Stimulated activated naive B cell treated with anti-CD40 and anti-IgM and Interleukin-4, amounts not matched to agents 10 μg/mL and 1 μg/mL and 100 μg/mL, for 72 hours (primary cell): ENCODE results near the gene KLHDC9.

Experiments
- ATAC-seq, 2 donors: fragments of 150-1000 bp; cut with Tn5 transposase; replicated peaks; 2 replicates each; pipeline ENCODE4 v1.10.0; 2021; ENCODE audit warnings: moderate library complexity in 1 of 2
- DNase-seq: peaks from one replicate; pipeline ENCODE4 v3.0.0; 2021
- H3K27ac Mint-ChIP-seq: one replicate; pipeline ENCODE4 v1.8.0; 2022; ENCODE audit warnings: mild to moderate bottlenecking, mixed read lengths
- H3K27me3 Mint-ChIP-seq, 2 donors: one replicate each; pipeline ENCODE4 v1.8.0; 2022; ENCODE audit warnings: mixed read lengths in 2 of 2
- H3K36me3 Mint-ChIP-seq, 2 donors: one replicate each; pipeline ENCODE4 v1.8.0; 2022; ENCODE audit warnings: mixed read lengths in 2 of 2, mild to moderate bottlenecking in 1 of 2
- H3K4me1 Mint-ChIP-seq, 2 donors: one replicate each; pipeline ENCODE4 v1.8.0; 2022; ENCODE audit warnings: mixed read lengths in 2 of 2, mild to moderate bottlenecking in 1 of 2
- H3K4me3 Mint-ChIP-seq, 2 donors: one replicate each; pipeline ENCODE4 v1.8.0; 2022; ENCODE audit warnings: mild to moderate bottlenecking in 2 of 2, mixed read lengths in 2 of 2, moderate library complexity in 1 of 2
- H3K9me3 Mint-ChIP-seq, 2 donors: one replicate each; pipeline ENCODE4 v1.8.0; 2022; ENCODE audit warnings: mixed read lengths in 2 of 2, mild to moderate bottlenecking in 1 of 2

The KLHDC9 gene

DNA sequence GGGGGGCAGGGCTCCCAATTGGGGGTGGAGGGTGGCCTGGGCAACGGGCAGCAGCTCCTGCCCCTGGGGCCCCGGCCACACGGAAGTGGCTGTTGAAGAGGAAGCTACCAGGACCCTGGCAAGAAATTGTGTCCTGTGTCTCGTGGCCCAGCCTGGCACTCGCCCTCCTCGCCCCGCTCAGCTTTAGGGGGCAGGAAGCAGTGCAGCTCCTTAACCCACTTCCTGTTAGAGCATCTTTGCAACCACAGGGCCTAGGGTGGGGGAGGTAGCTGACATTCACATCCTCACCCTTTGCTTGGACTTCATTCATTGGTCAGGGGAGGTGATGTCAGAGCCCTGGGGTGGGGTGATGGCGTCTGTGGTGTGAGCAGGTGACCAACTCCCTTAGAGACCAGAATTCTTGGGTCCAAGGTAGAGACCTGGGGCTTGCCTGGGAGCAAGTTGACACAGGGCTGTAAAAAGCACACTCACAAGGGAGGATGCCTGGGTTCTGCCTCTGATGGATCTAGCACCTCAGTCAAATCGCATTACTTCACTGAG lies 28.4 kb upstream of the KLHDC9 start, which contains the start of gene ARHGAP30:
TSS of gene ARHGAP30 (minus strand) at position 161 of the 540 bp plus-strand sequence. CDS start 267 bp downstream, outside the sequence.
- H3K36me3 Mint-ChIP-seq: peaks cover 28 to 34% of the 10 kb centered on the region in 2 donors
- H3K27ac Mint-ChIP-seq: peak within 1 kb of the TSS; percentile 94
- H3K4me1 Mint-ChIP-seq: peaks cover 30 to 58% of the 10 kb centered on the region in 2 donors
- ATAC-seq (peak; percentile 89 to 90), DNase-seq (peak; percentile 87)
- H3K9me3 Mint-ChIP-seq: no peaks in the 10 kb centered on the region
- no peaks in the 10 kb centered on the region for H3K27me3 Mint-ChIP-seq
- peak within 1 kb of the TSS; percentile 90 to 97 for H3K4me3 Mint-ChIP-seq

GRCh38 chr1:161070761-161071160 lies 27.4 kb upstream of the KLHDC9 start:
- H3K4me3 Mint-ChIP-seq: no peak overlapping the region
- DNase-seq (no peak), ATAC-seq (no peak)
- H3K27ac Mint-ChIP-seq: no peak overlapping the region
- H3K4me1 Mint-ChIP-seq: peaks cover 30 to 53% of the 10 kb centered on the region in 2 donors
- H3K27me3 Mint-ChIP-seq: no peaks in the 10 kb centered on the region
- H3K9me3 Mint-ChIP-seq: no peaks in the 10 kb centered on the region
- peaks cover 26 to 34% of the 10 kb centered on the region in 2 donors for H3K36me3 Mint-ChIP-seq

DNA sequence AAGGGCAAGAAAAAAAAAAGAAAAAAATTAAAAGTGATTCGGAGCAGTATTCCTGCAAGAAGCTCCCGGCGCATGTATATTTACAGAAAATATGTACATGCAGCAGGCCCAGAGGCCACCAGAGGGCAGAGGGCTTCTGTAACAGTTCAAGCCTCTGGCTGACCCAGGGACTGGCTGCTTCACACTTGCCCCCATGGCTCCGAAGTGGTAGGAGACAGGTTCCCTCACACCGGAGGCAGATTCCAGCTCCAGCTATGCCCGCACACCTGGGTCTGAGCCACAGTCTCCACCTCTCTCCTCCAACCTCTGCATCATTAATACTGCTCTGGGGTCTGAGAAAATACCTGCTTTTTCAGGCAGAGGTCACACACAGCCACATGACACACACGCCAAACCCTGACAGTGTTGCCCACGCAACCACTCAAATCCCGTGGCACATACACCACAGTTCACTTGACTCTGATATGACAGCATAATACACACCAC lies 26.2 kb upstream of the KLHDC9 start:
- peak; percentile 36 for DNase-seq
- Mint-ChIP-seq H3K4me3 (no peak overlapping the region), H3K27ac (peak overlapping the region; percentile 42), H3K36me3 (peaks cover 21 to 25% of the 10 kb centered on the region in 2 donors), H3K4me1 (peaks cover 24 to 41% of the 10 kb centered on the region in 2 donors), H3K9me3 (no peaks in the 10 kb centered on the region), H3K27me3 (no peaks in the 10 kb centered on the region)
- ATAC-seq: peak in 1 of 2 donors; percentile 15

DNA sequence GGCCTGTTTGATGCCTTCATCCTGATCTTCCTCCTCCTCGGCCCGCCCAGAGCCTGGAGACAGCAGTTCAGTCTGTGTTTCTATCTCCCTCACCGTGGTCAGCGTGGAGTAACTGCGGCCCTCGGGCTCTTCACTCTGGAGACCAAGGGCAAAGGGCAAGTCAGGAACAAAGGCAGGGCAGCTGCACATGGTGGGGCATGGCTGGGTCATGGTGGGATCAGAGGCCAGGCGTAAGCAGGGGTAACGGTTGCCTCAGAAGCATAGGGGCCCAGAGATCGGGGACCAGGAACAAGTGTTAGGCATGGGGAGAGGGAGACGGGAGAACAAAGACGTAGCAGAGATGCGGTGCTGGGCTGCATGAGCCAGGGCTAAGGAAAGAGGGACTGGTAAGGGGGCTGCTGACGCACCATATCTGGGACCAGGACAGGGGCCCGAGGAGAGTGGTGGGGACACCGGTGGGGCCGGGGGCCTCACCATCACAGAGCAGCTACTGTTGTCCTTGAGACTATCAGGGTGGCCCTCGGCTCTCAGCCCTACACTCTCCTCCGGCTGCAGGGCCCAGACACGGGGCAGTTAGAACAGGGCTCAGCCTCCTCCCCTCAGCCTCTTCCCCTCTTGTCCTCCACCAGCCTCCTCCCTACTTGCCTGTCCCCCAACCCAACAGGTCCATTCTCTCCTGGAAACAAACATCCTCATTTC lies 25.3 kb upstream of the KLHDC9 start:
- H3K27ac Mint-ChIP-seq: peak overlapping the region; percentile 11
- peaks cover 17 to 31% of the 10 kb centered on the region in 2 donors for H3K4me1 Mint-ChIP-seq

DNA sequence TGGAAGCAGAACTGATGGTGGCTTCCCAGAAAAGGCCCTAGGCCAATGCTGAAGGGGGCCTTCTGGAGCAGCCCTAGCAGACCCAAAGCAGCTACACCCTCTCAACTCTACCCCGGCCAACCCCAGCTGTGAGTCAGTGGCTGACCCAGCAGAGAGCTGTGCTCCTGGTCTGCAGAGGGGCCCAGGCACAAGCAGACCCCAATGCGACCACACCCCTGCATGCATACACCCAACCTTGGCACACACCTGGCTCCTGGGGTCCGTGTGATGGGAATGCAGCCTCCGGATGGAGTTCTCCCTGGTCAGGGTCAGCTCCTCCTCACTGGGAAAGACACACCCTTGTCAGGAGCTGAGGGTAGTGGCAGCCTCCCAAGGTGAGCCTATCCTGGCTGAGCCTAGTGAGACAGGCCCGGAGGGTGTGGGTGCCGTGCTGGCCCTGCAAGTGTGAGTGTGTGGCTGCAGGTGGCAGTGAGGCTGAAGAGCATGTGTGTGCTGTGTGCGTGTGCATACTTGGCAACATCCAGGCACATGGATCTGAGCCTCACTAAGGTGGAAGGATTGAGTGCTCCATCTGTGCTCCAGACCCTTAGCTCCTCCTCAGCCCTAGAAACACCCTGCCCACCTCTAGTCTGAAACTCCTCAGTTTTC lies 24.6 kb upstream of the KLHDC9 start:
- DNase-seq: no peak
- Mint-ChIP-seq H3K4me1 (peaks cover 13 to 24% of the 10 kb centered on the region in 2 donors), H3K4me3 (no peak overlapping the region), H3K27ac (no peak overlapping the region), H3K9me3 (no peaks in the 10 kb centered on the region), H3K36me3 (peaks cover 9% of the 10 kb centered on the region in 2 donors), H3K27me3 (no peaks in the 10 kb centered on the region)
- ATAC-seq: no peak

More for the DNA sequence above, 25.3 kb upstream of the KLHDC9 start:
- Mint-ChIP-seq H3K27me3 (no peaks in the 10 kb centered on the region), H3K4me3 (no peak overlapping the region), H3K9me3 (no peaks in the 10 kb centered on the region), H3K36me3 (peaks cover 12 to 15% of the 10 kb centered on the region in 2 donors)
- no peak for ATAC-seq
- DNase-seq: no peak

- Mint-ChIP-seq H3K36me3 (no peaks in the 10 kb centered on the region), H3K27ac (peak overlapping the region; percentile 42), H3K4me3 (no peak overlapping the region), H3K4me1 (peaks cover 13 to 23% of the 10 kb centered on the region in 2 donors), H3K27me3 (no peaks in the 10 kb centered on the region), H3K9me3 (no peaks in the 10 kb centered on the region)
- DNase-seq (no peak), ATAC-seq (no peak)
Measured at GRCh38 chr1:161074676-161075368, 23.3 kb upstream of the KLHDC9 start.

GRCh38 chr1:161076410-161076809 lies 21.8 kb upstream of the KLHDC9 start:
- ATAC-seq (no peak), DNase-seq (no peak)
- no peak overlapping the region for H3K4me3 Mint-ChIP-seq
- H3K27ac Mint-ChIP-seq: no peak overlapping the region
- H3K36me3 Mint-ChIP-seq: no peaks in the 10 kb centered on the region
- H3K4me1 Mint-ChIP-seq: peaks cover 8% of the 10 kb centered on the region in 2 donors
- H3K27me3 Mint-ChIP-seq: peaks cover 4 to 5% of the 10 kb centered on the region in 2 donors
- no peaks in the 10 kb centered on the region for H3K9me3 Mint-ChIP-seq

- Mint-ChIP-seq H3K27ac (no peak overlapping the region), H3K4me3 (no peak overlapping the region), H3K36me3 (no peaks in the 10 kb centered on the region), H3K9me3 (no peaks in the 10 kb centered on the region), H3K4me1 (peaks cover 0 to 3% of the 10 kb centered on the region in 2 donors), H3K27me3 (peaks cover 4 to 6% of the 10 kb centered on the region in 2 donors)
- DNase-seq: no peak
- no peak for ATAC-seq
Measured at GRCh38 chr1:161077426-161077825, 20.7 kb upstream of the KLHDC9 start.

DNA sequence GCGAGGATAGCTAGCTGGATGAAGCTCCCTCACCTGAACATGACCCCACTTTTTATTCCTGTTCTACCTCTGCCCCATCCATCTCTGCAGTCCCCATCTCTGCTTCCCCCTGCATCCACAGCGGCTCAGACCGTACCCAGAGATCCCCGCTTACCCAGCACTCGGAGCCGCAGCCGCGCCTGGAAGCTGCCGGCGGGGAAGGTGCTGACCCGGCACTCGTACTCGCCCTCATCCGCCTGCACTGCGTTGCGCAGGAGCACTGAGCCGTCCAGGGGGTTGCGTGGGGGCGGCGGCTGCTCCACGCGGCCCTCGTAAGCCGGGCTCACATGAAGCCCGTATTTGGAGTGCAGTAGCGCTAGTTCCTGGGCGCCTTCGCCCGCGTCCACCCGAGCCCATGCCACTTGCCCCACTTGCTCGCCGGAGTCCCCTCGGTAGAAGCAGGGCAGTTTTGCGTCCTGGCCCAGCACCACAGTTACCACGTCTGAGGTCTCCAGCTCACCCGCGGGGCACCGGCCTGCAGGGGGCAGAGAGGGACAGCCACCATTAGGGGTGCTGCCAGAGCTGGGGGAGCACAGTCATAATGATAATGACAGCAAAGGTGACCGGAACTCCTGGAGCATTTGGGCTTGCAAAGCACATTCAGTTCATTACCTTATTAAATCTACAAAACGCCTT lies 18.6 kb upstream of the KLHDC9 start:
- Mint-ChIP-seq H3K4me1 (no peaks in the 10 kb centered on the region), H3K27me3 (peaks cover 4 to 6% of the 10 kb centered on the region in 2 donors), H3K9me3 (no peaks in the 10 kb centered on the region), H3K27ac (no peak overlapping the region), H3K36me3 (no peaks in the 10 kb centered on the region), H3K4me3 (no peak overlapping the region)
- ATAC-seq (no peak), DNase-seq (no peak)

DNA sequence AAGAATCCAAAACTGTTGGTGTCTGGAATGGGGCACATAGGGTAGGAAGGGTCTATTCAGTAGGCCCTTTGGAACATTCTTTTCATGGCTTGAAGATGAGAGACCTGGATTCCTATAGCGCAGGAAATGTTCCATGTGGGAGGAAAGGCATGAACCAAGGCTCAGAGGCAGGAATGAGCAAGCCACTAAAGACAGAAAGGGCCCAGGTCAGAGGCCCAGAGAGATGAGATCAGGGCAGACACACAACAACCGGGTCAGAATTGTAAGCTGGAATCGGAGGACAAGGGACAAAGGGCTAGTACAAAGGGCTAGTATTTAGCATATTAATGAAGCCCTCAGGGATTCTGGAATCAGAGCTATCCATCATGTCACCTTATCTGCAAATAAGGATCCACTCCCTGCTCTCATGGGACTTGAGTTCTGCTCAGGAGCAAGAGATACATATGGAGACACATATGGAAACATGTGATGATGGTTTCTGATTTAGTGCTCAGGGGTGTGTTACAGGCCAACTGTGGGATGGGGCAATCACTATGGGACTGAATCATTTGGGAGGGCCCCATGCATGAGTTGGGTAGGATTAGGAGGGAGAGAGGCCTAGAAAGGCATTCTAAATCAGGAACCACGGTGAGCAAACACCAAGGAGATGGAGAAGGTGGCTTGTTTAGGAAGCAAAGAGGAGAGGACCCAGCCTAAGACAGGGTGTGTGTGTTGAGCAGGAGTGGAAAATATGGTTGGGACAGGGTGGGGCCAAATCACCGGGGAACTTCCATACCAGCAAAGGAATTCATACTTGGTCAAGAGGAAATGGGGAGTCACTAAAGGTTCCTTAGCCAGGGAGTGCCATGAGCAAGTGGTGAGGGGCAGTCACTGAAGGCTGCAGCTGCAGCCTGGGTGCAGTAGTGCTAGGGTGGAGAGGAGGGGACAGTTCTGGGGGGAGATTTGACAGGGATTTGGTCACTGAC lies 17.4 kb upstream of the KLHDC9 start:
- ATAC-seq: no peak
- no peak for DNase-seq
- peaks cover 4 to 8% of the 10 kb centered on the region in 2 donors for H3K27me3 Mint-ChIP-seq
- H3K9me3 Mint-ChIP-seq: no peaks in the 10 kb centered on the region
- no peaks in the 10 kb centered on the region for H3K4me1 Mint-ChIP-seq
- no peak overlapping the region for H3K27ac Mint-ChIP-seq
- H3K4me3 Mint-ChIP-seq: no peak overlapping the region
- no peaks in the 10 kb centered on the region for H3K36me3 Mint-ChIP-seq

DNA sequence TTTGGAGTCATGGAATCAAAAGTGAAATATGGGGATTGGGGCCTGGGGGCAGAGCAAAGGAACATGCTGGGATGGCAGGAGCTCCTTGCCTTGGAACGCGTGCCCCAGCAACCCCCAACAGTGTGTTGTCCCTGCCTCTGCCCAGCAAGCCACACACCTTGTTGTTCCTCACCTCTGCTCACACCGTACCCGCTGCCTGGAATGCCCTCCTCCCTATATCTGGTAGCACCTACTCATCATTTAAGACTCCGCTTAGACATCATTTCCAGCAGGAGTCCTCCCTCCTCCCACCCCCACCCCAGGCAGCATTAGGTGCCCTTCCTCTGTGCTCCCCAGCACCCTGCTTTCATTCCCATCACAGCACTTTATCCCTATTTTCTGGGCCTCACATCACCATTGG lies 16.6 kb upstream of the KLHDC9 start:
- Mint-ChIP-seq H3K27ac (no peak overlapping the region), H3K9me3 (no peaks in the 10 kb centered on the region), H3K4me3 (no peak overlapping the region), H3K27me3 (peaks cover 4 to 14% of the 10 kb centered on the region in 2 donors), H3K36me3 (no peaks in the 10 kb centered on the region), H3K4me1 (no peaks in the 10 kb centered on the region)
- DNase-seq: no peak
- ATAC-seq: no peak

DNA sequence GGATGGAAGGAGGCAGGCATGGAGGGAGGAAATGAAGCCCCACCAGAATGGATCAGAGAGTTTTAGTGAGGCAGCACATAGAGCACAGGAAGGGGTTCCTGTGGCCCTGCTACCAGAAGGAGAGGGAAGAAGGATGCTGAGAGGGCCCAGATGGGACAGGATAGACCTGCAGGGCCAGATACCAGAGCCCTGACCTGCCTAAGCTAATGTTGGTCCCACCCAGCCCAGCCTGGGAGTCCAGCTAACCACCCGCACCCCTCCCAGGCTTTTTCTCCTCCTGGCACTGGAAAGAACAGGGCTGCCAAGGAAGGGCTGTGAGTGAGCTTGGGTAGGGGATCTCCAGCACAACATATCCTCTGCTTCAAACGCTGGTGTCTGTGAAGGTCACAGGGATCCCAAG lies 15.7 kb upstream of the KLHDC9 start:
- Mint-ChIP-seq H3K27ac (peak overlapping the region; percentile 48), H3K36me3 (no peaks in the 10 kb centered on the region), H3K4me1 (no peaks in the 10 kb centered on the region), H3K27me3 (peaks cover 4 to 16% of the 10 kb centered on the region in 2 donors), H3K4me3 (no peak overlapping the region), H3K9me3 (no peaks in the 10 kb centered on the region)
- ATAC-seq (no peak), DNase-seq (no peak)
